ENCODE results near the gene PANK2. TPM values are rescaled to one million over a fixed set of nuclear protein-coding genes. Genes with fewer than 3 reads are reported as not detected.
A peak's percentile ranks its signal among the peaks of the same experiment; 100 is the strongest.

Gene PANK2
- total and polyA plus RNA-seq, 10 of the 15 experiments (the other 5 are each of a cell fraction or from before 2014, with no cell fraction given), result 13.2 to 43.4 (median 33.3) TPM

GRCh38 chr20:3862333-3862732 is 26.9 kb upstream of the PANK2 start (continued):
- TF ChIP-seq NFYB (IDR thresholded peaks at IDR 0.05; ENCODE audit: insufficient read depth, low read depth, low read length) (no peak), RAD51 (IDR thresholded peaks at IDR 0.05) (no peak)
- TF ChIP-seq, protein P1, sequence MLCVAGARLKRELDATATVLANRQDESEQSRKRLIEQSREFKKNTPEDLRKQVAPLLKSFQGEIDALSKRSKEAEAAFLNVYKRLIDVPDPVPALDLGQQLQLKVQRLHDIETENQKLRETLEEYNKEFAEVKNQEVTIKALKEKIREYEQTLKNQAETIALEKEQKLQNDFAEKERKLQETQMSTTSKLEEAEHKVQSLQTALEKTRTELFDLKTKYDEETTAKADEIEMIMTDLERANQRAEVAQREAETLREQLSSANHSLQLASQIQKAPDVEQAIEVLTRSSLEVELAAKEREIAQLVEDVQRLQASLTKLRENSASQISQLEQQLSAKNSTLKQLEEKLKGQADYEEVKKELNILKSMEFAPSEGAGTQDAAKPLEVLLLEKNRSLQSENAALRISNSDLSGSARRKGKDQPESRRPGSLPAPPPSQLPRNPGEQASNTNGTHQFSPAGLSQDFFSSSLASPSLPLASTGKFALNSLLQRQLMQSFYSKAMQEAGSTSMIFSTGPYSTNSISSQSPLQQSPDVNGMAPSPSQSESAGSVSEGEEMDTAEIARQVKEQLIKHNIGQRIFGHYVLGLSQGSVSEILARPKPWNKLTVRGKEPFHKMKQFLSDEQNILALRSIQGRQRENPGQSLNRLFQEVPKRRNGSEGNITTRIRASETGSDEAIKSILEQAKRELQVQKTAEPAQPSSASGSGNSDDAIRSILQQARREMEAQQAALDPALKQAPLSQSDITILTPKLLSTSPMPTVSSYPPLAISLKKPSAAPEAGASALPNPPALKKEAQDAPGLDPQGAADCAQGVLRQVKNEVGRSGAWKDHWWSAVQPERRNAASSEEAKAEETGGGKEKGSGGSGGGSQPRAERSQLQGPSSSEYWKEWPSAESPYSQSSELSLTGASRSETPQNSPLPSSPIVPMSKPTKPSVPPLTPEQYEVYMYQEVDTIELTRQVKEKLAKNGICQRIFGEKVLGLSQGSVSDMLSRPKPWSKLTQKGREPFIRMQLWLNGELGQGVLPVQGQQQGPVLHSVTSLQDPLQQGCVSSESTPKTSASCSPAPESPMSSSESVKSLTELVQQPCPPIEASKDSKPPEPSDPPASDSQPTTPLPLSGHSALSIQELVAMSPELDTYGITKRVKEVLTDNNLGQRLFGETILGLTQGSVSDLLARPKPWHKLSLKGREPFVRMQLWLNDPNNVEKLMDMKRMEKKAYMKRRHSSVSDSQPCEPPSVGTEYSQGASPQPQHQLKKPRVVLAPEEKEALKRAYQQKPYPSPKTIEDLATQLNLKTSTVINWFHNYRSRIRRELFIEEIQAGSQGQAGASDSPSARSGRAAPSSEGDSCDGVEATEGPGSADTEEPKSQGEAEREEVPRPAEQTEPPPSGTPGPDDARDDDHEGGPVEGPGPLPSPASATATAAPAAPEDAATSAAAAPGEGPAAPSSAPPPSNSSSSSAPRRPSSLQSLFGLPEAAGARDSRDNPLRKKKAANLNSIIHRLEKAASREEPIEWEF (IDR thresholded peaks at IDR 0.05; ENCODE audit: insufficient replicate concordance, low read depth, low read length), result no peak

- no peaks in the 10 kb centered on the region for H3K27me3 ChIP-seq (replicated peaks in 1 of 2; ENCODE audit: control insufficient read depth in 2 of 2, insufficient read depth in 2 of 2, low read length in 1 of 2)
- ChIA-PET SMC1A (ENCODE audit: uncharacterized antibody, unreplicated experiment) (no interaction called here), POLR2A (no interaction called here), CTCF (interaction anchor here (0.8 to 1.1 kb wide), 2 partner anchors 8 to 9 kb away, joined by 3 to 4 read pairs; no protein-coding TSS in a partner anchor), RAD21 (ENCODE audit: unreplicated experiment) (no interaction called here)
- H3K4me2 ChIP-seq (ENCODE audit: control insufficient read depth, insufficient read depth), result no peak overlapping the region
- DNase-seq (ENCODE audit: low read depth, low spot score), result no peak
- no peak for FAIRE-seq
- H3K9ac ChIP-seq (ENCODE audit: control insufficient read depth, insufficient read depth, low read length), result no peak overlapping the region
- in situ Hi-C loops (cut with MboI), result no loop called here
- no peak overlapping the region for H3K27ac ChIP-seq (ENCODE audit: control insufficient read depth, insufficient read depth)
- BruUV-seq (replicated peaks), result no TSS peak
- peak; percentile 72 for ATAC-seq
- peaks cover 33 to 36% of the 10 kb centered on the region in 2 experiments for H3K36me3 ChIP-seq (ENCODE audit: control insufficient read depth in 2 of 2, insufficient read depth in 2 of 2, low read length in 1 of 2)
- no peaks in the 10 kb centered on the region for H3K79me2 ChIP-seq (ENCODE audit: control insufficient read depth, insufficient read depth, low read length)
- no peaks in the 10 kb centered on the region; the same call in 1 of the 2 replicates for H3K4me1 ChIP-seq (ENCODE audit: control insufficient read depth, insufficient read depth, low read length)
- peaks cover 1% of the 10 kb centered on the region; the same call in 1 of the 3 replicates for H3K9me3 ChIP-seq (replicated peaks; ENCODE audit: control insufficient read depth, insufficient read depth, low read length)
- 34% methylated on average over 7 of the region's 7 CpGs for WGBS (ENCODE audit: insufficient coverage, insufficient replicate concordance, low lambda C conversion rate, missing lambda C conversion rate)
- no peak overlapping the region for H2AFZ ChIP-seq (ENCODE audit: control insufficient read depth, low read depth, low read length)
- H3K4me3 ChIP-seq, result no peak overlapping the region
- intact Hi-C loops (cut with micrococcal nuclease; ENCODE audit: unreplicated experiment), result no loop called here
- TF ChIP-seq MEF2B (IDR thresholded peaks at IDR 0.05; ENCODE audit: partially characterized antibody, poor library complexity, severe bottlenecking), result peak; percentile 53
- TF ChIP-seq USF1 (IDR thresholded peaks at IDR 0.05; ENCODE audit: borderline replicate concordance, extremely low read length, insufficient read depth, low read depth, low read length), result no peak
- peak; percentile 19; the same call in 1 of the 2 replicates for TF ChIP-seq TCF12 (IDR thresholded peaks at IDR 0.05; ENCODE audit: low read depth, low read length)
- H4K20me1 ChIP-seq (ENCODE audit: control insufficient read depth, insufficient read depth), result no peaks in the 10 kb centered on the region
Measured at GRCh38 chr20:3863317-3863716, 25.9 kb upstream of the PANK2 start.

Measured in GM12878 (cell line).